ENCODE results near the gene TBC1D22A.

DNA sequence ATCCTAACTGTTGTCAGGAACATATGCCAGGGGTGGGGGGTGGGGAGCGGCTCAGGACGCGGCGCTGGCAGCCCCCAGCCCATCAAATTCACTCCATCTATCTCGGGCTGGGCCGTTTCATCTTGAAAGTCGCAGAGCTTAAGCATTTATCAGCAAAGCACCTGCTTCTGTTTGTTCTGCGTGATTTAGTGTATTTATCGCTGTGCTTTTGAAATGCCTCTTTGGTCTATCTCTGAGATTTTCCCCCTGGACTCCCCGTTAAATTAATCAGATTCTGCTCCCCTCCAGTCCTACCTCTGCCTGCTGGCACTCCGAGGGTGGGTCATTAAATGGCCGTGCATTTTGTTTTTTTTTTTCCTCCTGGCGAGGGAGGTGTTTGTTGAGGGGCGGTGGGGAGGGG, 446.2 kb downstream of the TBC1D22A start:
- TF ChIP-seq, protein P1, sequence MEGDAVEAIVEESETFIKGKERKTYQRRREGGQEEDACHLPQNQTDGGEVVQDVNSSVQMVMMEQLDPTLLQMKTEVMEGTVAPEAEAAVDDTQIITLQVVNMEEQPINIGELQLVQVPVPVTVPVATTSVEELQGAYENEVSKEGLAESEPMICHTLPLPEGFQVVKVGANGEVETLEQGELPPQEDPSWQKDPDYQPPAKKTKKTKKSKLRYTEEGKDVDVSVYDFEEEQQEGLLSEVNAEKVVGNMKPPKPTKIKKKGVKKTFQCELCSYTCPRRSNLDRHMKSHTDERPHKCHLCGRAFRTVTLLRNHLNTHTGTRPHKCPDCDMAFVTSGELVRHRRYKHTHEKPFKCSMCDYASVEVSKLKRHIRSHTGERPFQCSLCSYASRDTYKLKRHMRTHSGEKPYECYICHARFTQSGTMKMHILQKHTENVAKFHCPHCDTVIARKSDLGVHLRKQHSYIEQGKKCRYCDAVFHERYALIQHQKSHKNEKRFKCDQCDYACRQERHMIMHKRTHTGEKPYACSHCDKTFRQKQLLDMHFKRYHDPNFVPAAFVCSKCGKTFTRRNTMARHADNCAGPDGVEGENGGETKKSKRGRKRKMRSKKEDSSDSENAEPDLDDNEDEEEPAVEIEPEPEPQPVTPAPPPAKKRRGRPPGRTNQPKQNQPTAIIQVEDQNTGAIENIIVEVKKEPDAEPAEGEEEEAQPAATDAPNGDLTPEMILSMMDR (IDR thresholded peaks at IDR 0.05) = no peak
- TF ChIP-seq POLR2A (IDR thresholded peaks at IDR 0.05) (no peak), POLR2AphosphoS5 (IDR thresholded peaks at IDR 0.05) (no peak)

Data from upper lobe of left lung (tissue), 4 donors.